RWPE2 (cell line): ENCODE data around the gene USP36.

Experiments used
- ATAC-seq: fragments of 200-7000 bp; cut with Tn5 transposase; 3 replicates; pipeline ENCODE4 v1.9.1; 2021; ENCODE audit warnings: low read depth
- DNase-seq: peaks from one replicate; pipeline ENCODE4 v3.0.0-alpha.2; 2020; ENCODE audit warnings: low spot score
- H3K27ac ChIP-seq: fragments of 450-650 bp; 2 replicates; pipeline ENCODE4 v1.5.1; 2017; ENCODE audit warnings: mild to moderate bottlenecking; ENCODE audit not compliant: poor library complexity, severe bottlenecking
- H3K27me3 ChIP-seq: fragments of 250-450 bp; sonication (Bioruptor Pico); 2 replicates; pipeline ENCODE4 v1.5.1; 2021; ENCODE audit warnings: mild to moderate bottlenecking, moderate library complexity; ENCODE audit not compliant: insufficient read depth, poor library complexity, severe bottlenecking
- H3K36me3 ChIP-seq: fragments of 250-450 bp; sonication (Bioruptor Pico); 2 replicates; pipeline ENCODE4 v1.5.1; 2020; ENCODE audit warnings: low read depth, mild to moderate bottlenecking, moderate library complexity
- H3K4me1 ChIP-seq: fragments of 250-450 bp; sonication (Bioruptor Pico); 2 replicates; pipeline ENCODE4 v1.5.1; 2021; ENCODE audit warnings: mild to moderate bottlenecking, moderate library complexity; ENCODE audit not compliant: insufficient read depth, poor library complexity, severe bottlenecking
- H3K4me3 ChIP-seq: fragments of 250-450 bp; sonication (Bioruptor Pico); 2 replicates; pipeline ENCODE4 v1.5.1; 2021; ENCODE audit warnings: mild to moderate bottlenecking, moderate library complexity; ENCODE audit not compliant: severe bottlenecking
- H3K9me3 ChIP-seq: fragments of 250-450 bp; sonication (Bioruptor Pico); 2 replicates; pipeline ENCODE4 v1.5.1; 2021; ENCODE audit warnings: mild to moderate bottlenecking, moderate library complexity; ENCODE audit not compliant: severe bottlenecking
- CTCF ChIP-seq: fragments of 450-650 bp; IDR thresholded peaks from one replicate; pipeline ENCODE4 v1.5.1; 2017; ENCODE audit warnings: mild to moderate bottlenecking, moderate library complexity; ENCODE audit not compliant: poor library complexity, severe bottlenecking

USP36 gene

GRCh38 chr17:78765821-78766220, 74.8 kb downstream of the USP36 start:
- DNase-seq, result no peak
- Histone ChIP-seq H3K4me1 (peaks cover 19% of the 10 kb centered on the region), H3K27me3 (no peaks in the 10 kb centered on the region), H3K27ac (no peak overlapping the region), H3K4me3 (no peak overlapping the region), H3K36me3 (no peaks in the 10 kb centered on the region), H3K9me3 (no peaks in the 10 kb centered on the region)
- ATAC-seq, result no peak
- no peak for TF ChIP-seq CTCF

GRCh38 chr17:78764871-78765270, 75.7 kb downstream of the USP36 start:
- no peak overlapping the region for H3K4me3 ChIP-seq
- no peaks in the 10 kb centered on the region for H3K9me3 ChIP-seq
- ATAC-seq (no peak), DNase-seq (no peak)
- no peak overlapping the region for H3K27ac ChIP-seq
- TF ChIP-seq CTCF, result no peak
- no peaks in the 10 kb centered on the region for H3K36me3 ChIP-seq
- peaks cover 19% of the 10 kb centered on the region for H3K4me1 ChIP-seq
- H3K27me3 ChIP-seq, result no peaks in the 10 kb centered on the region

- ATAC-seq (no peak), DNase-seq (no peak)
- Histone ChIP-seq H3K9me3 (no peaks in the 10 kb centered on the region), H3K36me3 (no peaks in the 10 kb centered on the region), H3K27ac (no peak overlapping the region), H3K4me3 (no peak overlapping the region), H3K4me1 (peaks cover 19% of the 10 kb centered on the region), H3K27me3 (no peaks in the 10 kb centered on the region)
- TF ChIP-seq CTCF, result no peak
Measured at GRCh38 chr17:78763561-78763960, 77.1 kb downstream of the USP36 start.

- TF ChIP-seq CTCF, result no peak
- no peak for DNase-seq
Measured at GRCh38 chr17:78761789-78762406, 78.7 kb downstream of the USP36 start.

GRCh38 chr17:78759969-78760352, 80.7 kb downstream of the USP36 start:
- TF ChIP-seq CTCF, result no peak
- H3K4me1 ChIP-seq, result no peaks in the 10 kb centered on the region
- ATAC-seq (no peak), DNase-seq (no peak)
- no peak overlapping the region for H3K4me3 ChIP-seq
- H3K9me3 ChIP-seq, result no peaks in the 10 kb centered on the region
- H3K27me3 ChIP-seq, result no peaks in the 10 kb centered on the region
- H3K27ac ChIP-seq, result no peak overlapping the region
- no peaks in the 10 kb centered on the region for H3K36me3 ChIP-seq

More at GRCh38 chr17:78761789-78762406, 78.7 kb downstream of the USP36 start:
- Histone ChIP-seq H3K27ac (no peak overlapping the region), H3K4me1 (peaks cover 9% of the 10 kb centered on the region), H3K4me3 (no peak overlapping the region), H3K36me3 (no peaks in the 10 kb centered on the region), H3K27me3 (no peaks in the 10 kb centered on the region), H3K9me3 (no peaks in the 10 kb centered on the region)
- no peak for ATAC-seq
